Bronchial epithelial cell (primary cell): ENCODE measurements around the gene XRN1. TPM values are rescaled to one million over a fixed set of nuclear protein-coding genes. Genes with fewer than 3 reads are reported as not detected.

Source experiments
- DNase-seq: peaks from one replicate; pipeline ENCODE4 v3.0.0-alpha.2; 2010; ENCODE audit warnings: low read depth
- FAIRE-seq: peaks from 2 replicates; lab custom pipeline; 2011; peaks lifted over from hg19 to GRCh38; lab: Jason Lieb, UNC
- H3K27me3 ChIP-seq: 2 replicates; pipeline ENCODE4 v1.5.1; 2011; ENCODE audit warnings: low read length; ENCODE audit not compliant: control insufficient read depth, insufficient read depth
- H3K36me3 ChIP-seq: 2 replicates; pipeline ENCODE4 v1.5.1; 2011; ENCODE audit warnings: low read length; ENCODE audit not compliant: control insufficient read depth, insufficient read depth
- H3K4me3 ChIP-seq: 2 replicates; pipeline ENCODE4 v1.5.1; 2011; ENCODE audit warnings: mild to moderate bottlenecking, low read depth, low read length, control low read depth
- CTCF ChIP-seq: IDR thresholded peaks from 2 replicates; pipeline ENCODE4 v1.5.1; 2011; ENCODE audit warnings: mild to moderate bottlenecking, moderate library complexity, low read length, control low read depth, inconsistent platforms; ENCODE audit not compliant: insufficient read depth, severe bottlenecking
- total RNA-seq: library from RNA; depleted of rRNA; stranded (reverse); fragments of >200 nt; gene quantifications from 2 replicates; pipeline ENCODE4 v1.2.1, GENCODE V29; 2014

The XRN1 gene
- total RNA-seq: 15.0 and 31.6 TPM in 2 replicates

GRCh38 chr3:142447852-142448823 is at the start of gene XRN1:
Gene XRN1 (minus strand): TSS chr3:142448037. CDS start chr3:142447944, 93 bp downstream.
- Histone ChIP-seq H3K27me3 (no peaks in the 10 kb centered on the region), H3K36me3 (no peaks in the 10 kb centered on the region), H3K4me3 (peak within 1 kb of the TSS; percentile 99)
- FAIRE-seq (no peak), DNase-seq (peak; percentile 75)
- TF ChIP-seq CTCF: no peak

- FAIRE-seq: no peak
- Histone ChIP-seq H3K36me3 (peaks cover 6% of the 10 kb centered on the region), H3K4me3 (no peak overlapping the region), H3K27me3 (no peaks in the 10 kb centered on the region)
- no peak for TF ChIP-seq CTCF
- DNase-seq: peak; percentile 52
These were observed 47.3 kb upstream of the XRN1 start for GRCh38 chr3:142495103-142495502.

- FAIRE-seq (no peak), DNase-seq (no peak)
- Histone ChIP-seq H3K27me3 (no peaks in the 10 kb centered on the region), H3K4me3 (no peak overlapping the region), H3K36me3 (peaks cover 6% of the 10 kb centered on the region)
- no peak for TF ChIP-seq CTCF
These were observed 44.3 kb upstream of the XRN1 start for GRCh38 chr3:142492184-142492583.

- peaks cover 5% of the 10 kb centered on the region for H3K36me3 ChIP-seq
- no peak overlapping the region for H3K4me3 ChIP-seq
- no peak for DNase-seq
- no peak for TF ChIP-seq CTCF
- no peak for FAIRE-seq
- no peaks in the 10 kb centered on the region for H3K27me3 ChIP-seq
These were observed 41.9 kb upstream of the XRN1 start for GRCh38 chr3:142489572-142490323.

- TF ChIP-seq CTCF: no peak
- no peaks in the 10 kb centered on the region for H3K27me3 ChIP-seq
- H3K36me3 ChIP-seq: peaks cover 5% of the 10 kb centered on the region
- no peak for DNase-seq
- H3K4me3 ChIP-seq: no peak overlapping the region
- no peak for FAIRE-seq
These were observed 37.1 kb upstream of the XRN1 start for GRCh38 chr3:142484912-142485435.
